Sigmoid colon (tissue), 7 donors: ENCODE measurements around the gene IGF2R. TPM values are rescaled to one million over a fixed set of nuclear protein-coding genes. Genes with fewer than 3 reads are reported as not detected.

ENCODE experiments used
- DNase-seq: peaks from one replicate; pipeline ENCODE4 v3.0.0-alpha.2; 2019
- H3K27ac ChIP-seq, 4 donors: fragments of 200-600 bp; sonication (generic); one replicate each; pipeline ENCODE4 v1.5.1; 2016 to 2019; ENCODE audit warnings: mild to moderate bottlenecking in 1 of 4
- H3K27me3 ChIP-seq, 3 donors: fragments of 200-600 bp; sonication (generic); one replicate each; pipeline ENCODE4 v1.5.1; 2019; ENCODE audit warnings: mild to moderate bottlenecking in 1 of 3
- H3K36me3 ChIP-seq, 4 donors: fragments of 200-600 bp; sonication (generic); one replicate each; pipeline ENCODE4 v1.5.1; 2016 to 2019
- H3K4me1 ChIP-seq, 4 donors: fragments of 200-600 bp; sonication (generic); one replicate each; pipeline ENCODE4 v1.5.1; 2017 to 2019
- H3K4me3 ChIP-seq, 4 donors: fragments of 200-600 bp; sonication (generic); one replicate each; pipeline ENCODE4 v1.5.1; 2017 to 2019; ENCODE audit warnings: mild to moderate bottlenecking in 2 of 4, moderate library complexity in 1 of 4
- H3K9me3 ChIP-seq, 4 donors: fragments of 200-600 bp in 3 of 4; sonication (generic) in 3 of 4; one replicate each; pipeline versions ENCODE4 v1.5.1 to v1.6.1; 2013 to 2019
- CTCF ChIP-seq, 4 experiments: fragments of 450-650 bp in 3 of 4; fragments of 200-600 bp in 1 of 4; IDR thresholded peaks; one replicate each; pipeline ENCODE4 v1.5.1; 2016 to 2019; ENCODE audit warnings: antibody characterized with exemption in 4 of 4, mild to moderate bottlenecking in 3 of 4, moderate library complexity in 2 of 4
- EP300 ChIP-seq, 4 donors: sonication (generic); formaldehyde crosslinking; IDR thresholded peaks; one replicate each; pipeline ENCODE4 v1.6.1; 2017; ENCODE audit warnings: antibody characterized with exemption in 4 of 4
- POLR2A ChIP-seq, 2 donors: fragments of 450-650 bp; IDR thresholded peaks; one replicate each; pipeline ENCODE4 v1.6.1; 2016; ENCODE audit warnings: antibody characterized with exemption in 2 of 2, mild to moderate bottlenecking in 2 of 2, moderate library complexity in 2 of 2
- POLR2AphosphoS5 ChIP-seq, 4 donors: sonication (generic); formaldehyde crosslinking; IDR thresholded peaks; one replicate each; pipeline ENCODE4 v1.6.1; 2017; ENCODE audit warnings: antibody characterized with exemption in 4 of 4
- WGBS, 2 donors: extraction: QIAGEN DNeasy Blood & Tissue Kit; methylation state at CpG; one replicate each; pipeline ENCODE4 v1.1.7; 2013; 5-methylcytosine and 5-hydroxymethylcytosine counted together
- intact Hi-C: fragments of 100-400 bp; cut with DNase I; formaldehyde crosslinking; loops from one replicate; pipeline ENCODE4 v1.15.1; 2023
- polyA plus RNA-seq, 3 donors: library from polyadenylated mRNA; stranded (reverse); fragments of 200-250 nt; gene quantifications; one replicate each; pipeline ENCODE4 v1.2.3, GENCODE V29; 2013
- total RNA-seq, 4 donors: library from RNA; depleted of rRNA; stranded (reverse); fragments of >200 nt; gene quantifications; one replicate each; pipeline ENCODE4 v1.1.0, GENCODE V29; 2016
- donor health status: healthy with polysubstance abuse.
- donor health status: Bipolar disorder and iron deficiency.
- donor health status: healthy.

The IGF2R gene
- total and polyA plus RNA-seq, 7 donors, result 3.6 to 80.9 (median 41.3) TPM

GRCh38 chr6:159972506-159973268 lies 3.8 kb downstream of the IGF2R start:
- no peak overlapping the region for H3K4me3 ChIP-seq
- DNase-seq, result no peak
- 56 to 80% methylated on average over 9 of the region's 9 CpGs for WGBS, 2 donors
- intact Hi-C loops, result no loop called here
- no peak overlapping the region for H3K27ac ChIP-seq
- TF ChIP-seq POLR2AphosphoS5 (IDR thresholded peaks at IDR 0.05), result no peak
- TF ChIP-seq CTCF (IDR thresholded peaks at IDR 0.05), result no peak
- TF ChIP-seq POLR2A (IDR thresholded peaks at IDR 0.05), result no peak
- TF ChIP-seq EP300 (IDR thresholded peaks at IDR 0.05), result no peak
- H3K9me3 ChIP-seq, result no peaks in the 10 kb centered on the region
- H3K4me1 ChIP-seq, result peaks cover 0 to 51% (median 38%) of the 10 kb centered on the region in 4 donors
- H3K36me3 ChIP-seq, result no peaks in the 10 kb centered on the region
- H3K27me3 ChIP-seq, result no peaks in the 10 kb centered on the region

- no peaks in the 10 kb centered on the region for H3K36me3 ChIP-seq
- 66 to 81% methylated on average over 2 of the region's 2 CpGs for WGBS, 2 donors
- intact Hi-C loops, result no loop called here
- H3K4me3 ChIP-seq, result no peak overlapping the region
- H3K9me3 ChIP-seq, result no peaks in the 10 kb centered on the region
- H3K4me1 ChIP-seq, result peaks cover 0 to 49% (median 42%) of the 10 kb centered on the region in 4 donors
- H3K27ac ChIP-seq, result no peak overlapping the region
- DNase-seq, result no peak
- TF ChIP-seq POLR2A (IDR thresholded peaks at IDR 0.05) (no peak), POLR2AphosphoS5 (IDR thresholded peaks at IDR 0.05) (no peak), CTCF (IDR thresholded peaks at IDR 0.05) (no peak), EP300 (IDR thresholded peaks at IDR 0.05) (no peak)
- H3K27me3 ChIP-seq, result no peaks in the 10 kb centered on the region
Measured at GRCh38 chr6:159973406-159973805, 4.5 kb downstream of the IGF2R start.

GRCh38 chr6:159973951-159974350 lies 5.1 kb downstream of the IGF2R start:
- Histone ChIP-seq H3K36me3 (no peaks in the 10 kb centered on the region), H3K9me3 (no peaks in the 10 kb centered on the region), H3K27ac (peak overlapping the region in 2 of 4 donors; percentile 18 to 21), H3K4me3 (no peak overlapping the region), H3K4me1 (peaks cover 0 to 53% (median 47%) of the 10 kb centered on the region in 4 donors), H3K27me3 (no peaks in the 10 kb centered on the region)
- WGBS, 2 donors, result 85 to 91% methylated on average over 2 of the region's 2 CpGs
- no peak for DNase-seq
- peak in 1 of 4 donors; percentile 49 for TF ChIP-seq POLR2AphosphoS5 (IDR thresholded peaks at IDR 0.05)
- no peak for TF ChIP-seq CTCF (IDR thresholded peaks at IDR 0.05)
- intact Hi-C loops, result no loop called here

GRCh38 chr6:159974932-159975331 lies 6.0 kb downstream of the IGF2R start:
- TF ChIP-seq CTCF (IDR thresholded peaks at IDR 0.05), result no peak
- TF ChIP-seq POLR2A (IDR thresholded peaks at IDR 0.05), result no peak
- TF ChIP-seq EP300 (IDR thresholded peaks at IDR 0.05), result no peak
- no peak for TF ChIP-seq POLR2AphosphoS5 (IDR thresholded peaks at IDR 0.05)
- no peaks in the 10 kb centered on the region for H3K36me3 ChIP-seq
- H3K27me3 ChIP-seq, result no peaks in the 10 kb centered on the region
- H3K4me1 ChIP-seq, result peaks cover 0 to 60% (median 51%) of the 10 kb centered on the region in 4 donors
- intact Hi-C loops, result no loop called here
- H3K4me3 ChIP-seq, result no peak overlapping the region
- DNase-seq, result peak; percentile 9
- no peaks in the 10 kb centered on the region for H3K9me3 ChIP-seq
- WGBS, 2 donors, result 87 to 93% methylated on average over 7 of the region's 7 CpGs
- H3K27ac ChIP-seq, result no peak overlapping the region
